IMR-90 (cell line): ENCODE data around the gene SLC29A2. TPM values are rescaled to one million over a fixed set of nuclear protein-coding genes. Genes with fewer than 3 reads are reported as not detected.

Source experiments
- ATAC-seq: fragments of 200-7000 bp; cut with Tn5 transposase; 2 replicates; pipeline ENCODE4 v1.9.1; 2020; ENCODE audit warnings: low read depth, mild to moderate bottlenecking, moderate library complexity
- BruUV-seq: library from RNA; stranded (reverse); fragments of 400-500 nt; replicated peaks from 2 replicates; lab custom pipeline; 2021; lab: Mats Ljungman, UMichigan
- CTCF ChIA-PET: fragments of 300-600 bp; formaldehyde crosslinking; extraction: SDS; loops from one replicate; lab custom pipeline; 2021; ENCODE audit warnings: antibody characterized with exemption; lab: Yijun Ruan, JAX
- POLR2A ChIA-PET: fragments of 300-600 bp; sonication (Branson Sonifier 250); formaldehyde crosslinking; loops from one replicate; lab custom pipeline; 2022; ENCODE audit warnings: antibody characterized with exemption; ENCODE audit not compliant: unreplicated experiment; lab: Charles Lee
- DNase-seq: peaks from one replicate; pipeline ENCODE4 v3.0.0; 2013
- H2AFZ ChIP-seq: replicated peaks from 2 replicates; pipeline ENCODE3; 2013; ENCODE audit warnings: low read length, mild to moderate bottlenecking; ENCODE audit not compliant: poor library complexity
- H2AK5ac ChIP-seq: 2 replicates; pipeline ENCODE4 v1.6.1; 2013; ENCODE audit warnings: low read depth, low read length, inconsistent platforms
- H2AK9ac ChIP-seq: replicated peaks from 2 replicates; pipeline ENCODE3; 2013; ENCODE audit warnings: mild to moderate bottlenecking, low read depth, low read length, moderate library complexity; ENCODE audit not compliant: poor library complexity
- H2BK120ac ChIP-seq: 2 replicates; pipeline ENCODE4 v1.6.1; 2013; ENCODE audit warnings: low read depth, low read length, inconsistent platforms
- H2BK15ac ChIP-seq: 3 replicates; pipeline ENCODE4 v1.6.1; 2013; ENCODE audit warnings: low read depth, low read length, inconsistent platforms
- H2BK20ac ChIP-seq: 2 replicates; pipeline ENCODE4 v1.6.1; 2013; ENCODE audit warnings: low read depth, mild to moderate bottlenecking, inconsistent platforms, low read length, moderate library complexity
- H2BK5ac ChIP-seq: 2 replicates; pipeline ENCODE4 v1.6.1; 2013; ENCODE audit warnings: mild to moderate bottlenecking, low read depth, low read length, inconsistent platforms; ENCODE audit not compliant: poor library complexity, severe bottlenecking
- H3K14ac ChIP-seq: replicated peaks from 2 replicates; pipeline ENCODE4 v1.6.1; 2013; ENCODE audit warnings: low read depth, low read length, inconsistent platforms
- H3K18ac ChIP-seq: 2 replicates; pipeline ENCODE4 v1.6.1; 2013; ENCODE audit warnings: low read depth, low read length, control low read depth
- H3K23ac ChIP-seq: 2 replicates; pipeline ENCODE4 v1.6.1; 2013; ENCODE audit warnings: low read depth, low read length, inconsistent platforms
- H3K27ac ChIP-seq: 2 replicates; pipeline ENCODE4 v1.5.1; 2013; ENCODE audit warnings: mild to moderate bottlenecking, control low read depth, low read length; ENCODE audit not compliant: insufficient read depth
- H3K27me3 ChIP-seq: 2 replicates; pipeline ENCODE4 v1.6.1; 2013; ENCODE audit warnings: low read length; ENCODE audit not compliant: control insufficient read depth, insufficient read depth
- H3K36me3 ChIP-seq: 2 replicates; pipeline ENCODE4 v1.6.1; 2013; ENCODE audit warnings: low read length, mixed read lengths; ENCODE audit not compliant: control insufficient read depth, insufficient read depth
- H3K4ac ChIP-seq: 2 replicates; pipeline ENCODE4 v1.6.1; 2013; ENCODE audit warnings: low read depth, low read length, inconsistent platforms
- H3K4me1 ChIP-seq: 2 replicates; pipeline ENCODE4 v1.6.1; 2013; ENCODE audit warnings: low read length, mixed read lengths; ENCODE audit not compliant: control insufficient read depth, insufficient read depth
- H3K4me2 ChIP-seq: 2 replicates; pipeline ENCODE4 v1.6.1; 2013; ENCODE audit warnings: low read depth, mild to moderate bottlenecking, control low read depth, low read length, moderate library complexity
- H3K4me3 ChIP-seq: 2 replicates; pipeline ENCODE4 v1.5.1; 2013; ENCODE audit warnings: low read depth, mild to moderate bottlenecking, control low read depth, low read length, moderate library complexity; ENCODE audit not compliant: insufficient read depth
- H3K56ac ChIP-seq: 2 replicates; pipeline ENCODE4 v1.6.1; 2013; ENCODE audit warnings: low read length, inconsistent platforms; ENCODE audit not compliant: insufficient read depth; ENCODE audit errors: extremely low read depth
- H3K79me1 ChIP-seq, 2 experiments: 2 replicates each; pipeline ENCODE4 v1.6.1; 2013; ENCODE audit warnings: low read length in 2 of 2, inconsistent platforms in 1 of 2, low read depth in 1 of 2
- H3K9ac ChIP-seq: 2 replicates; pipeline ENCODE4 v1.6.1; 2013; ENCODE audit warnings: low read depth, low read length, control low read depth
- H3K9me1 ChIP-seq: 2 replicates; pipeline ENCODE4 v1.6.1; 2013; ENCODE audit warnings: low read length, inconsistent platforms; ENCODE audit not compliant: insufficient read depth
- H3K9me3 ChIP-seq: 2 replicates; pipeline ENCODE4 v1.6.1; 2013; ENCODE audit warnings: low read length; ENCODE audit not compliant: control insufficient read depth, insufficient read depth
- H4K20me1 ChIP-seq: 2 replicates; pipeline ENCODE4 v1.6.1; 2013; ENCODE audit warnings: low read length, inconsistent platforms; ENCODE audit not compliant: insufficient read depth
- H4K5ac ChIP-seq: 2 replicates; pipeline ENCODE4 v1.6.1; 2013; ENCODE audit warnings: mild to moderate bottlenecking, low read depth, low read length, control low read depth
- H4K8ac ChIP-seq, 2 experiments: 2 replicates each; pipeline ENCODE4 v1.6.1; 2013; ENCODE audit warnings: low read depth in 2 of 2, low read length in 2 of 2, control low read depth in 1 of 2, inconsistent platforms in 1 of 2
- H4K91ac ChIP-seq: 2 replicates; pipeline ENCODE4 v1.6.1; 2013; ENCODE audit warnings: low read depth, low read length, inconsistent platforms; ENCODE audit not compliant: insufficient read depth
- CEBPB ChIP-seq: IDR thresholded peaks from 2 replicates; pipeline ENCODE4 v1.6.1; 2012; ENCODE audit warnings: low read depth, low read length, improper control_type of control experiment
- CHD1 ChIP-seq: IDR thresholded peaks from 2 replicates; pipeline ENCODE4 v1.6.1; 2012; ENCODE audit warnings: low read depth, low read length, improper control_type of control experiment
- FOS ChIP-seq: fragments of 150-350 bp; IDR thresholded peaks from 2 replicates; pipeline ENCODE4 v1.6.1; 2016; ENCODE audit warnings: low read depth, low read length
- POLR2A ChIP-seq: IDR thresholded peaks from 2 replicates; pipeline ENCODE4 v1.6.1; 2012; ENCODE audit warnings: mild to moderate bottlenecking, low read depth, low read length
- RAD21 ChIP-seq: IDR thresholded peaks from 2 replicates; pipeline ENCODE4 v1.6.1; 2012; ENCODE audit warnings: low read length, improper control_type of control experiment
- RFX5 ChIP-seq: IDR thresholded peaks from 2 replicates; pipeline ENCODE4 v1.8.0; 2012; ENCODE audit warnings: low read depth, mild to moderate bottlenecking, low read length, moderate library complexity
- WGBS, 2 experiments: methylation state at CpG; one replicate each; pipeline versions ENCODE4 v1.1.5 to v1.1.7; 2013; ENCODE audit warnings: missing lambda C conversion rate in 2 of 2; ENCODE audit not compliant: insufficient read length in 1 of 2; ENCODE audit errors: extremely low coverage in 2 of 2; 5-methylcytosine and 5-hydroxymethylcytosine counted together
- dilution Hi-C: fragments of 300-500 bp; cut with HindIII; formaldehyde crosslinking; loops from one replicate; pipeline ENCODE4 v1.14.3; 2018; ENCODE audit warnings: low sequenced_read_pairs; ENCODE audit not compliant: unreplicated experiment
- in situ Hi-C: fragments of 300-500 bp; cut with MboI; formaldehyde crosslinking; loops from 3 replicates; pipeline ENCODE4 v1.14.3; 2019; ENCODE audit warnings: low sequenced_read_pairs, inconsistent platforms, mixed read lengths
- intact Hi-C: fragments of 100-400 bp; cut with micrococcal nuclease; formaldehyde crosslinking; loops from 2 replicates; pipeline ENCODE4 v1.10.0; 2022
- polyA plus RNA-seq, 3 experiments: library from polyadenylated mRNA; depleted of rRNA; stranded (reverse); fragments of >200 nt; gene quantifications; 2 replicates each; pipeline ENCODE4 v1.2.3, GENCODE V29; 2012; ENCODE audit warnings: low replicate concordance in 1 of 3
- total RNA-seq: library from RNA; depleted of rRNA; stranded (reverse); fragments of >200 nt; gene quantifications from 2 replicates; pipeline ENCODE4 v1.2.3, GENCODE V29; 2012

The SLC29A2 gene
- total and polyA plus RNA-seq, 2 of the 4 experiments (the other 2 are of a cell fraction): under 0.01 to 1.2 TPM

- 0 out of 3 replicates have a peak overlapping the region, but pooled peaks have one; percentile 69 for H2BK15ac ChIP-seq
- H4K20me1 ChIP-seq: peaks cover 39% of the 10 kb centered on the region
- peak overlapping the region; percentile 90 for H3K23ac ChIP-seq
- CTCF ChIA-PET: no interaction called here
- WGBS, 2 experiments: 43% methylated on average over 13 of the region's 17 CpGs; no CpG with 5 or more reads in 1 of the 2 experiments
- intact Hi-C loops (no loop called here), in situ Hi-C loops (no loop called here), dilution Hi-C loops (no loop called here)
- H4K5ac ChIP-seq: peak overlapping the region; percentile 90; the same call in 1 of the 2 replicates
- H3K14ac ChIP-seq: peak overlapping the region; percentile 94
- ATAC-seq (no peak), DNase-seq (no peak)
- H3K27ac ChIP-seq: peak overlapping the region; percentile 93
- H3K9me3 ChIP-seq: no peaks in the 10 kb centered on the region
- H2AK5ac ChIP-seq: peak overlapping the region; percentile 77; the same call in 1 of the 2 replicates
- POLR2A ChIA-PET: interaction anchor here (2.9 kb wide), 1 partner anchor 12 kb away, joined by 18 read pairs; no protein-coding TSS in a partner anchor
- no peaks in the 10 kb centered on the region for H3K27me3 ChIP-seq
- H4K91ac ChIP-seq: peak overlapping the region; percentile 24
- H3K56ac ChIP-seq: peak overlapping the region; percentile 67; the same call in 1 of the 2 replicates
- H4K8ac ChIP-seq: peak overlapping the region; percentile 67 to 74; a peak in 2 of 4 replicates
- H3K4ac ChIP-seq: peak overlapping the region; percentile 81
- TF ChIP-seq CHD1 (no peak), CEBPB (no peak), RAD21 (no peak), POLR2A (no peak; the same call in none of the 2 replicates), RFX5 (no peak), FOS (no peak)
- peak overlapping the region; percentile 93 for H2AK9ac ChIP-seq
- H2AFZ ChIP-seq: peak overlapping the region; percentile 81
- peak overlapping the region; percentile 32; the same call in 1 of the 2 replicates for H2BK20ac ChIP-seq
- TSS peak; percentile 79 for BruUV-seq
- H3K4me2 ChIP-seq: peak overlapping the region; percentile 85
- H3K18ac ChIP-seq: peak overlapping the region; percentile 35; the same call in 1 of the 2 replicates
- H3K79me1 ChIP-seq: peaks cover 0 to 42% of the 10 kb centered on the region in 2 experiments; a peak in 2 of 4 replicates
- no peaks in the 10 kb centered on the region for H3K36me3 ChIP-seq
- H2BK5ac ChIP-seq: peak overlapping the region; percentile 77
- peaks cover 32% of the 10 kb centered on the region for H3K4me1 ChIP-seq
- peak overlapping the region; percentile 72 for H3K4me3 ChIP-seq
- peaks cover 11% of the 10 kb centered on the region for H3K9me1 ChIP-seq
- H3K9ac ChIP-seq: peak overlapping the region; percentile 95
- H2BK120ac ChIP-seq: peak overlapping the region; percentile 89; the same call in 1 of the 2 replicates
These were observed 56.7 kb downstream of the SLC29A2 start for GRCh38 chr11:66314561-66315497.
